H1 (cell line): ENCODE data around the gene DLK1. TPM values are rescaled to one million over a fixed set of nuclear protein-coding genes. Genes with fewer than 3 reads are reported as not detected.

Experiments used
- CTCF ChIA-PET: fragments of 300-600 bp; sonication (Branson Sonifier 250); formaldehyde crosslinking; loops from one replicate; lab custom pipeline; 2021; ENCODE audit not compliant: partially characterized antibody; lab: Charles Lee
- POLR2A ChIA-PET: fragments of 300-600 bp; sonication (Branson Sonifier 250); formaldehyde crosslinking; loops from one replicate; lab custom pipeline; 2021; ENCODE audit warnings: inconsistent platforms; ENCODE audit not compliant: partially characterized antibody; lab: Charles Lee
- DNase-seq, 2 experiments: peaks; one replicate each; pipeline versions ENCODE4 v3.0.0 to v3.0.0-alpha.2; 2010 to 2022; ENCODE audit warnings: low spot score in 2 of 2, low read depth in 1 of 2, mixed read lengths in 1 of 2
- FAIRE-seq: peaks from 2 replicates; lab custom pipeline; 2011; peaks lifted over from hg19 to GRCh38; lab: Jason Lieb, UNC
- H2AFZ ChIP-seq: 2 replicates; pipeline ENCODE4 v1.8.1; 2012; ENCODE audit warnings: low read length, inconsistent platforms
- H2AK5ac ChIP-seq: 2 replicates; pipeline ENCODE4 v1.6.1; 2013; ENCODE audit warnings: low read depth, low read length
- H2BK120ac ChIP-seq: replicated peaks from 2 replicates; pipeline ENCODE3; 2013; ENCODE audit warnings: low read depth, low read length, inconsistent platforms
- H2BK12ac ChIP-seq: 2 replicates; pipeline ENCODE4 v1.6.1; 2013; ENCODE audit warnings: low read depth, low read length
- H2BK15ac ChIP-seq: 2 replicates; pipeline ENCODE4 v1.6.1; 2013; ENCODE audit warnings: low read length
- H2BK20ac ChIP-seq: 2 replicates; pipeline ENCODE4 v1.6.1; 2013; ENCODE audit warnings: low read length
- H2BK5ac ChIP-seq: 2 replicates; pipeline ENCODE4 v1.6.1; 2013; ENCODE audit warnings: low read depth, low read length
- H3K14ac ChIP-seq: 2 replicates; pipeline ENCODE4 v1.6.1; 2013; ENCODE audit warnings: inconsistent platforms; ENCODE audit not compliant: insufficient read length
- H3K18ac ChIP-seq: 2 replicates; pipeline ENCODE4 v1.6.1; 2013; ENCODE audit warnings: low read length; ENCODE audit errors: extremely low read depth
- H3K23ac ChIP-seq: 2 replicates; pipeline ENCODE4 v1.6.1; 2013; ENCODE audit warnings: inconsistent platforms; ENCODE audit not compliant: insufficient read length
- H3K23me2 ChIP-seq: 2 replicates; pipeline ENCODE4 v1.6.1; 2013; ENCODE audit warnings: low read depth, low read length
- H3K27ac ChIP-seq: 2 replicates; pipeline ENCODE4 v1.6.1; 2011; ENCODE audit warnings: low read depth, low read length, inconsistent platforms
- H3K27me3 ChIP-seq, 4 experiments: replicated peaks in 1 of 4; 1 replicate in 1 of 4; 2 replicates in 3 of 4; pipeline versions ENCODE4 v1.6.1 to v1.8.1; 2011 to 2013; ENCODE audit warnings: low read length in 3 of 4, mild to moderate bottlenecking in 3 of 4, inconsistent platforms in 2 of 4, mixed read lengths in 2 of 4, moderate library complexity in 1 of 4; ENCODE audit not compliant: control insufficient read depth in 3 of 4, insufficient read depth in 3 of 4; ENCODE audit errors: extremely low read depth in 1 of 4
- H3K36me3 ChIP-seq, 4 experiments: 2 replicates each; pipeline versions ENCODE4 v1.6.1 to v1.8.1; 2011 to 2013; ENCODE audit warnings: mild to moderate bottlenecking in 4 of 4, low read length in 3 of 4, moderate library complexity in 2 of 4, control low read depth in 1 of 4, inconsistent platforms in 1 of 4; ENCODE audit not compliant: insufficient read depth in 4 of 4, control insufficient read depth in 2 of 4
- H3K4ac ChIP-seq: replicated peaks from 2 replicates; pipeline ENCODE3; 2013; ENCODE audit warnings: low read length, low read depth, mixed read lengths, inconsistent platforms; ENCODE audit not compliant: insufficient read length
- H3K4me1 ChIP-seq, 4 experiments: replicated peaks in 1 of 4; 1 replicate in 1 of 4; 2 replicates in 3 of 4; pipeline versions ENCODE4 v1.6.1 to v1.8.1; 2011 to 2013; ENCODE audit warnings: low read length in 3 of 4, inconsistent platforms in 2 of 4, mixed read lengths in 1 of 4; ENCODE audit not compliant: insufficient read depth in 4 of 4, control insufficient read depth in 3 of 4
- H3K4me2 ChIP-seq, 2 experiments: 2 replicates each; pipeline versions ENCODE4 v1.6.1 to v1.8.1; 2011 to 2013; ENCODE audit warnings: low read depth in 2 of 2, low read length in 2 of 2, control low read depth in 1 of 2, inconsistent platforms in 1 of 2, mild to moderate bottlenecking in 1 of 2; ENCODE audit not compliant: insufficient read depth in 1 of 2
- H3K4me3 ChIP-seq, 4 experiments: fragments of 200-600, 300-600 bp in 1 of 4; sonication (generic), shearing (Covaris generic), sonication (Bioruptor Twin) in 1 of 4; 2 replicates each; pipeline versions ENCODE4 v1.5.1 to v1.8.1; 2011 to 2016; ENCODE audit warnings: low read length in 4 of 4, low read depth in 3 of 4, control low read depth in 2 of 4, inconsistent platforms in 2 of 4, mild to moderate bottlenecking in 2 of 4, mixed read lengths in 1 of 4, moderate library complexity in 1 of 4; ENCODE audit not compliant: insufficient read depth in 2 of 4; ENCODE audit errors: extremely low read depth in 1 of 4
- H3K56ac ChIP-seq: replicated peaks from 2 replicates; pipeline ENCODE3; 2013; ENCODE audit warnings: low read depth, mild to moderate bottlenecking, mixed read lengths, low read length, inconsistent platforms; ENCODE audit not compliant: insufficient read length
- H3K79me1 ChIP-seq: 2 replicates; pipeline ENCODE4 v1.6.1; 2013; ENCODE audit warnings: low read depth, low read length, control low read depth
- H3K79me2 ChIP-seq, 2 experiments: 2 replicates each; pipeline versions ENCODE4 v1.6.1 to v1.8.1; 2012 to 2013; ENCODE audit warnings: low read length in 2 of 2, mild to moderate bottlenecking in 2 of 2, inconsistent platforms in 1 of 2; ENCODE audit not compliant: insufficient read depth in 2 of 2, control insufficient read depth in 1 of 2
- H3K9ac ChIP-seq, 4 experiments: replicated peaks in 1 of 4; 1 replicate in 1 of 4; 2 replicates in 3 of 4; pipeline versions ENCODE4 v1.6.1 to v1.8.1; 2011 to 2013; ENCODE audit warnings: low read depth in 3 of 4, low read length in 3 of 4, control low read depth in 2 of 4, mild to moderate bottlenecking in 2 of 4, moderate library complexity in 2 of 4, inconsistent platforms in 1 of 4; ENCODE audit errors: extremely low read depth in 1 of 4
- H3K9me3 ChIP-seq, 2 experiments: 2 replicates each; pipeline versions ENCODE4 v1.6.1 to v1.8.1; 2012 to 2013; ENCODE audit warnings: mild to moderate bottlenecking in 2 of 2, moderate library complexity in 2 of 2, control low read depth in 1 of 2, inconsistent platforms in 1 of 2, low read depth in 1 of 2, low read length in 1 of 2, mixed read lengths in 1 of 2; ENCODE audit not compliant: insufficient read depth in 2 of 2
- H4K20me1 ChIP-seq, 2 experiments: replicated peaks in 1 of 2; 2 replicates each; pipeline versions ENCODE3 to v1.8.1; 2011 to 2013; ENCODE audit warnings: inconsistent platforms in 2 of 2, low read length in 2 of 2, mild to moderate bottlenecking in 1 of 2; ENCODE audit not compliant: insufficient read depth in 2 of 2, control insufficient read depth in 1 of 2
- H4K5ac ChIP-seq: 2 replicates; pipeline ENCODE4 v1.6.1; 2013; ENCODE audit warnings: low read length, low read depth, mixed read lengths, inconsistent platforms; ENCODE audit not compliant: insufficient read length
- H4K8ac ChIP-seq: 2 replicates; pipeline ENCODE4 v1.8.0; 2013; ENCODE audit warnings: mild to moderate bottlenecking, moderate library complexity, low read length, inconsistent platforms; ENCODE audit not compliant: insufficient read depth; ENCODE audit errors: extremely low read depth
- H4K91ac ChIP-seq: replicated peaks from 2 replicates; pipeline ENCODE3; 2013; ENCODE audit warnings: low read length, mixed read lengths, inconsistent platforms; ENCODE audit not compliant: insufficient read length
- ASH2L ChIP-seq: fragments of 200-600, 300-600 bp; sonication (generic); IDR thresholded peaks from one replicate; pipeline ENCODE4 v1.7.1; 2017; ENCODE audit warnings: low read length
- BCL11A ChIP-seq, 2 experiments: IDR thresholded peaks; one replicate each; pipeline ENCODE4 v1.6.1; 2011; ENCODE audit warnings: low read depth in 2 of 2, low read length in 2 of 2, mild to moderate bottlenecking in 2 of 2
- CHD1 ChIP-seq: IDR thresholded peaks from 2 replicates; pipeline ENCODE4 v1.6.1; 2012; ENCODE audit warnings: low read depth, low read length, improper control_type of control experiment
- EP300 ChIP-seq, 2 experiments: IDR thresholded peaks; 1 replicate in 1 of 2; 2 replicates in 1 of 2; pipeline ENCODE4 v1.6.1; 2011 to 2012; ENCODE audit warnings: low read depth in 2 of 2, low read length in 2 of 2, mild to moderate bottlenecking in 2 of 2, borderline replicate concordance in 1 of 2, inconsistent platforms in 1 of 2, moderate library complexity in 1 of 2
- EZH2 ChIP-seq: fragments of 200-600 bp; sonication (generic); IDR thresholded peaks from 2 replicates; pipeline ENCODE4 v1.7.1; 2012; ENCODE audit warnings: low read depth, mild to moderate bottlenecking, moderate library complexity, low read length, inconsistent platforms; ENCODE audit not compliant: severe bottlenecking
- HDAC6 ChIP-seq: IDR thresholded peaks from one replicate; pipeline ENCODE4 v1.7.1; 2012; ENCODE audit warnings: low read depth, mild to moderate bottlenecking, inconsistent platforms, low read length, moderate library complexity
- YY1 ChIP-seq: IDR thresholded peaks from 2 replicates; pipeline ENCODE4 v1.6.1; 2011; ENCODE audit warnings: low read depth, mild to moderate bottlenecking, low read length
- WGBS, 2 experiments: shearing (Covaris generic) in 1 of 2; methylation state at CpG; one replicate each; pipeline versions ENCODE4 v1.1.6 to v1.1.7; 2013 to 2015; ENCODE audit warnings: low lambda C conversion rate in 2 of 2, mixed read lengths in 2 of 2, inconsistent platforms in 1 of 2, low coverage in 1 of 2, missing lambda C conversion rate in 1 of 2; ENCODE audit not compliant: insufficient replicate concordance in 2 of 2, insufficient coverage in 1 of 2, insufficient read length in 1 of 2; ENCODE audit errors: extremely low coverage in 1 of 2, missing lambda C conversion rate in 1 of 2; 5-methylcytosine and 5-hydroxymethylcytosine counted together
- polyA plus RNA-seq, 7 experiments: library from polyadenylated mRNA; depleted of rRNA in 3 of 7; stranded (reverse) in 5 of 7; unstranded in 2 of 7; fragments of >200 nt in 5 of 7; fragments of 200-250 nt in 2 of 7; gene quantifications; 1 replicate in 5 of 7; 2 replicates in 1 of 7; 4 replicates in 1 of 7; pipeline versions ENCODE4 v1.2.1 to v1.2.3, GENCODE V29; 2011 to 2013; ENCODE audit warnings: missing spikeins in 2 of 7, mixed read lengths in 2 of 7
- total RNA-seq: library from RNA; stranded (reverse); fragmentation: NEBNext Ultra II Directional; extraction: Animal tissue kit (Norgen Biotek cat#: 25700); gene quantifications from 2 replicates; pipeline ENCODE4 v1.2.1, GENCODE V29; 2021

The DLK1 gene
- total and polyA plus RNA-seq, 2 of the 8 experiments (the other 6 are each of a cell fraction or from before 2014, with no cell fraction given): 1.3 to 2.4 TPM

DNA sequence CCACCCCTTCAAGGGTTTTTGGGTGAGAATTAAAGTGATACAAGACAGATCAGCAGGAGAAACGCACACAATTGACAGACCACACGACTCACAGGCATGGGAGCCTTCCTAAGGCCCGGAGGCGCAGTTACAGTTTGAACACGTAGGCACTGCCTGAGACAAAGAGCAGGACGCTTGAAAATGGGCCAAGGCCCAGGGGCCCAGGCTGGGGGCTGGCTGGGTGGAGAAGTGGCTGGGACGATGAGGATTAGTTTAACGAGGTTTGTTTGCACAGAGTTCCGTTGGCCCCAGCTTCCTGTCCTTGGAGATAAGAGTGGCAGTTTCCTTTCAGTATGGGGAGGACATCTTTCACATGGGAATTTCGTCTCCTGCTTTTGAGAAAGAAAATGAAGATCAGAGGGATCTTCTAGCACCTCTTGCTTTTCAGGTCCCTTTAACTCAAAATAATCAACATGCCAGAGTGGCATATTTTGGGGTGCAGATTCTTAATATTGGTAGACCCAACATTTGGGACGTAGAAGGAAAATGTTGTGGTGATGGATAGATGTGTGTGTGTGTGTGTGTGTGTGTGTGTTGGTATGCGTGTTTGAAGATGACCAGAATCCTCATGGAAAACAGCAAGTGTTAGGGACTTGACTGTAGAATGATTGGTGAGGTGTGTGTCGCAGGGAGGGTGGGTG lies 44.6 kb downstream of the DLK1 start:
- no peak overlapping the region for H3K18ac ChIP-seq
- no peak overlapping the region for H2BK20ac ChIP-seq
- no peak overlapping the region for H2BK120ac ChIP-seq
- H2BK5ac ChIP-seq: no peak overlapping the region
- H3K56ac ChIP-seq: no peak overlapping the region
- no peak overlapping the region for H3K4ac ChIP-seq
- DNase-seq: no peak
- peaks cover 6 to 7% of the 10 kb centered on the region in 2 experiments; a peak in 2 of 4 replicates for H3K9me3 ChIP-seq
- H4K8ac ChIP-seq: no peak overlapping the region; the same call in 1 of the 2 replicates
- CTCF ChIA-PET: no interaction called here
- no peaks in the 10 kb centered on the region for H3K36me3 ChIP-seq
- H4K5ac ChIP-seq: no peak overlapping the region
- FAIRE-seq: no peak
- H3K23me2 ChIP-seq: no peaks in the 10 kb centered on the region
- H4K91ac ChIP-seq: no peak overlapping the region
- H3K14ac ChIP-seq: no peak overlapping the region
- H3K4me1 ChIP-seq: no peaks in the 10 kb centered on the region
- no peak overlapping the region for H2AK5ac ChIP-seq
- H3K9ac ChIP-seq: no peak overlapping the region
- no peak overlapping the region for H2BK15ac ChIP-seq
- no peak overlapping the region for H3K4me2 ChIP-seq
- H3K4me3 ChIP-seq: no peak overlapping the region
- H3K27ac ChIP-seq: no peak overlapping the region
- H3K27me3 ChIP-seq: no peaks in the 10 kb centered on the region
- H3K23ac ChIP-seq: no peak overlapping the region
- no peak overlapping the region for H2BK12ac ChIP-seq
- TF ChIP-seq EZH2: no peak
- TF ChIP-seq EP300 (IDR thresholded peaks at IDR 0.05; ENCODE audit: borderline replicate concordance in 1 of 2, low read depth in 2 of 2, low read length in 2 of 2): no peak
- no peak for TF ChIP-seq CHD1
- no peak for TF ChIP-seq YY1
- no peak for TF ChIP-seq BCL11A (IDR thresholded peaks at IDR 0.05; ENCODE audit: low read depth in 2 of 2, low read length in 2 of 2)
- no peak for TF ChIP-seq HDAC6
- TF ChIP-seq ASH2L: no peak
- TF ChIP-seq, all 59 proteins: peak for 0
- H2AFZ ChIP-seq: no peak overlapping the region
- no peaks in the 10 kb centered on the region for H4K20me1 ChIP-seq
- H3K79me2 ChIP-seq: no peaks in the 10 kb centered on the region
- POLR2A ChIA-PET: no interaction called here
- H3K79me1 ChIP-seq: no peaks in the 10 kb centered on the region
- 84% methylated on average over 13 of the region's 13 CpGs; no CpG with 5 or more reads in 1 of the 2 experiments for WGBS, 2 experiments
